ENCODE results near the gene DDX27. TPM values are rescaled to one million over a fixed set of nuclear protein-coding genes. Genes with fewer than 3 reads are reported as not detected.

Gene DDX27
- total RNA-seq, 1 donor from 2014 or later, result 54.0 TPM

DNA sequence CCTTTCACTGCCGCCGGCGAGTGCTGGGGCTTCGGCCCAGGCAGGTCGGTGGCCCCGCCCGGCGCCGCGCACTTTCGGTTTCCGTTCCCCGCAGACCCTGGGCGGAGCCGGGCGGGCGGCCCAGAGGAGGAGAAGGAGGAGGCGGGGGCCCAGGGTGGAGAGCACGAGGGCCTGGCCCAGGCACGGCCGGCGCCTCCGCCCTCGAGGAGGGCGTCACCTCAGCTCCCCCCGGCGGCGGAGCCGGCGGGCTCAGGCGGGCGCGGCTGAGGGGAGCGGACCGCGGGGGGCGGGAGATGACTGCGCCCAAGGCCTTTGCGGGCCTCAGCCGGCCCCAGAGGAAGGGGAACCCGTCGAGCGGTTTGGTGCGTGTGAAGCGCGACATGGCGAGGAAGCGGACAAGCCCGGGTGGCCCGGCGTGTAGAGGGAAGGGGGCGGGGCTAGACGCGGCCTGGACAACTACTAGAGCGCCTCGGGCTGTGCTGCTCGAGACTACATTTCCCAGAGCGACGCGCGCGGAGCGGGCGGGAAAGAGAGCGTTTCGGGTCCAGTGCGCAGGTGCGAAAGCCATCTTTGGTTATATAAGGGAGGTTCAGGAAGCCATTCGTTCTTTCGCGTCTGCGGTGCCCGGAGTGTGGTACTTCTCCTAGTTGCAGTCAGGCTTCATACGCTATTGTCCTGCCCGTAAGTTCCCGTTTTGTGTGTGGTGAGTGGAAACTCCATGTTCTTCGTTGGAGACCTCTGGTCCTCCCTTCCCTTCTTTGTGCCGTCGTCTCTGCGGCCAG lies 59.0 kb downstream of the DDX27 start, which contains the start of gene ZNFX1:
TSS of gene ZNFX1 (minus strand) at position 22 of the 782 bp plus-strand sequence. CDS start 2,218 bp downstream, outside the sequence.
- peak within 1 kb of the TSS; percentile 99 for H3K4me3 Mint-ChIP-seq (ENCODE audit: low read depth)
- peak within 1 kb of the TSS; percentile 99 for H3K27ac Mint-ChIP-seq
- H3K27me3 Mint-ChIP-seq (ENCODE audit: low read depth), result no peaks in the 10 kb centered on the region
- H3K36me3 Mint-ChIP-seq (ENCODE audit: low read depth), result peaks cover 83% of the 10 kb centered on the region
- H3K4me1 Mint-ChIP-seq (ENCODE audit: low read depth), result peaks cover 50% of the 10 kb centered on the region
- DNase-seq (ENCODE audit: low spot score), result peak; percentile 98
- peaks cover 35% of the 10 kb centered on the region for H3K9me3 Mint-ChIP-seq
- intact Hi-C loops (cut with micrococcal nuclease), result loop anchor here (1.0 to 5.0 kb wide), 5 partner anchors 91 to 834 kb away; partner anchors contain the start of genes CSE1L, SLC9A8 and UBE2V1

DNA sequence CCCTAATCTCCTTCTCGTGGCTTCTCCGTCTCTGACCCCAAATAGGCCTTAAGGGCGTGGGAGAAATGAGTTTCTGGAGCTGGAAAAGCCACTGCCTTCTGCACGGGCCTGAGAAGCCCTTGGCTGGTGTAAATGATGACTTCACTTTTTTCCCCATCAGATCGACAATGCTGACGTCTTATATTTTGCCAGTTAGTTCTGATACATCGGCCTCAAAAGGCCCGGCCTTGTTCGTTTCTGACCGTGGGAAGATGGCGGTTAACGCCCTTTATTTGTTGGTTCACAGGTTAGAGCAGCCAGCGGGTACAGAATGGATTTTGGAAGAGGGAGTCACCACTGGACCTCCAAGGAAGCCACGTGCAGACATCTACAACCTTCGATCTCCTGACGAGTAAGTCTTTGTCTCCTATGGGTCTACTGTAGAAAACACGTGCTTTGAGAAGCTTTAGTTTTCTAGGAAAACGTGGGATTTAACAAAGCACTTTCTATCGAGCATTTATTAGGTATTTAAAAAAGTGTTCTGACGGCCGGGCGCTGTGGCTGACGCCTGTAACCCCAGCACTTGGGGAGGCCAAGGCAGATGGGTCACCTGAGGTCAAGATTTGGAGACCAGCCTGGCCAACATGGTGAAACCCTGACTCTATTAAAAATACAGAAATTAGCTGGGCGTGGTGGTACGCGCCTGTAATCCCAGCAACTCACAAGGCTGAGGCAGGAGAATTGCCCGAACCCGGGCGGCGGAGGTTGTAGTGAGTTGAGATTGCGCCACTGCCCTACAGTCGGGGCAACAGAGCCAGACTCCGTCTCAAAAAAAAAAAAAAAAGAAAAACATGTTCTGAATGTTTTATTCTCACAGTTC lies 59.8 kb downstream of the DDX27 start:
- peaks cover 43% of the 10 kb centered on the region for H3K9me3 Mint-ChIP-seq
- intact Hi-C loops (cut with micrococcal nuclease), result loop anchor here (1.0 to 5.0 kb wide), 5 partner anchors 92 to 833 kb away; partner anchors contain the start of genes CSE1L, SLC9A8 and UBE2V1
- H3K36me3 Mint-ChIP-seq (ENCODE audit: low read depth), result peaks cover 84% of the 10 kb centered on the region
- peak overlapping the region; percentile 94 for H3K4me3 Mint-ChIP-seq (ENCODE audit: low read depth)
- H3K27me3 Mint-ChIP-seq (ENCODE audit: low read depth), result no peaks in the 10 kb centered on the region
- H3K27ac Mint-ChIP-seq, result peak overlapping the region; percentile 88
- DNase-seq (ENCODE audit: low spot score), result no peak
- H3K4me1 Mint-ChIP-seq (ENCODE audit: low read depth), result peaks cover 58% of the 10 kb centered on the region

DNA sequence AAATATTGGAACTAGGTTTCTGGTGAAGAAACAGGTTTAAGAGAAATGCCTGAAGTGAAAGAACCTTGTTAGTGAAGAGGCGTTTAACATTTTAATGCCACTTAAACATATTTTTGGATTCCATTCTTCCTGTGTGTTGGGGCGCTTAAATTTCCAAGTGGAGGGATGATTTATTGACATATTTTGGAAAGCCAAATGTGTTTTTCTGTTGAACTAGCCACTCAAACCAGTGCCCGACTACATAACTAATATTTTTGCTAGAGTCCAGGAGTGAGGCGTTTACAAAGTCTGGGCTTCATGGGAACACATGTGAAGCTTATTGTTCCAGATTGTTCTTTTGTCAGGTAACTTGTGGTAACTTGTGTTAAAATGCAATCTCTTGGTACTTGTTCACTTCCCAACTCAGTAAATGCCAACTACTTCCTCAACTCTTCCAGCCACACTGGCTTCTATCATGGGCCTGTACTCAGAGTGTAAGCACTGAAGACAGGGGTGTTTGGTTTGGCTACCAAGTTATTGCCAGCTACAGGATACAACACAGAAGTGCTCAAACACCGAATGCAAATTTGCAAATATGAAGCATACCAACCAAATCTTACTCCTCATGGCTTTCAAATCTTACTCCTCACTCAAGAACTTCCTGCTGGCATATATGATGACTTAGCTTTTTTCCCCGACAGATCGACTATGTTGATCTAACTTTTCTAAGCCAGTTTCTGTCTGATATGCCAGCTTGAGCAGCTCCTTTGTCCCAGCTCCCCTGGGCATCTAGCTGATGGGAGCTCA lies 60.7 kb downstream of the DDX27 start:
- peaks cover 49% of the 10 kb centered on the region for H3K9me3 Mint-ChIP-seq
- H3K27me3 Mint-ChIP-seq (ENCODE audit: low read depth), result no peaks in the 10 kb centered on the region
- no peak for DNase-seq (ENCODE audit: low spot score)
- H3K4me3 Mint-ChIP-seq (ENCODE audit: low read depth), result peak overlapping the region; percentile 94
- H3K4me1 Mint-ChIP-seq (ENCODE audit: low read depth), result peaks cover 63% of the 10 kb centered on the region
- peaks cover 91% of the 10 kb centered on the region for H3K36me3 Mint-ChIP-seq (ENCODE audit: low read depth)
- peak overlapping the region; percentile 79 for H3K27ac Mint-ChIP-seq
- intact Hi-C loops (cut with micrococcal nuclease), result loop anchor here (2.0 to 5.0 kb wide), 4 partner anchors 93 to 832 kb away; partner anchors contain the start of genes CSE1L, SLC9A8 and UBE2V1

DNA sequence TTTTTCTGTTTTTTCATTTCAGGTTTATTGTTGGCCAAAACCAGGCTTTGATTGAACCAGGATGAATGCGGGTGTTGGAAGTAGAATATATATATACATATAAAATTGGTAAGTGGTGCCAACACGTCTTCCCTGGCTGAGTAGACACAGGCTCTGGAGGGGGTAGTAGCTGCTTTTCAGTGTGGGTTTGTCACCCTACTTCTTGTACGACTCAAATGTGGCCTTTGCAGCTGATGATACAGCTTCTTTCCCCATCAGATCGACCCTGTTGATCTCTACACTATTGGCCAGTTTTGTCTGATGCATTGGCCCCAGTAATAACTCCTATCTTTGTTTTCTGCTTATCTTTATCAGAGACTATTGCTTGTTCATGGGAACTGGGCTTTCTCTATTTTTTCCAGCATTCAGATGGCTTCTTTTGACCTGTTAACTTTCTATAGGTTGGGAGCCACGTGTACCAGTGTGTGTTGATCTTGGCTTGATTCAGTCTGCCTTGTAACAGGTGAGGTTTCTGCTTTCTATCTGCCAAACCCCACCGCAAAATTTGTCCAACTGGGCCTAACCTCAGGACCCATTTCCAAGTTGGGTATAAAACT lies 61.3 kb downstream of the DDX27 start:
- peaks cover 65% of the 10 kb centered on the region for H3K4me1 Mint-ChIP-seq (ENCODE audit: low read depth)

DNA sequence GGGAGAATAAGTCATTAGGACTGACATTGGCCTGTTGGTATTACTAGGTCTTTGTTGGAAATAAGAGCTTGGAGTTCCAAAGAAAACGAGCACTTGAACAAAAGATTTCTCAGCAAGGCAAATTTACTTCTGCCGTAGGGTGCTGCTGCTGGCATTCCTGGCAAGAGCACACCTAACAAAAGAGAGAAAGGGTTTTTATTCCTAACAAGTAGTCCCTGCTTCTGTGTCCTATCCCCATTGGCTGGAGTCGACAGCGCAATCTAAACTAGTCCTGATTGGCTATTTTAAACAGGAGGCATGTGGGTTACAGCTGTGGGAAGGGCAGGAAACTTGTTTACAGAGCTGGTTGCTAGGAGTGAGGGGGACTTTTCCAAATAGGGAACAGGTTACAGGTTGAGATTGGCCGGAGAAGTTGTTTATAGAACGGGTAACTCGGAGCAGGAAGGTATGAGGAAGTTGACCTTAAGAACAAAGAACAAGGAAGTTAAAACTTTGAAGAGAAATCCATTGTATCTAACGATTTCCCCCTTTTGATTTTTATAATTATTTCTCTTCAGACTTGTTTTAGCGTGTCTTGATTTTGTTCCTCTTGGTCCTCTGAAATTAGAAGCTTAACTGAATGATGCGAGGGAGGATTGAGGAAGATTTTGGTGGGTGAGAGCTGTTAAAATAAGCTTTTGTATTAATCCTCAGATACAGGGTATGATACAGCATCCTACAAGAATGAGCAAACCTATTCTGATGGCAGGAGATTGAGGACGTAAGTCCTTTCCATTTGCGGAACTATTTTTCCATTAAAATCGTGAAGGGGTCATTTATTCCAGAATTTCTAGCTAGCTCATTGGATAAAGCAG lies 62.1 kb downstream of the DDX27 start:
- DNase-seq (ENCODE audit: low spot score), result no peak
- Mint-ChIP-seq H3K27me3 (ENCODE audit: low read depth) (no peaks in the 10 kb centered on the region), H3K9me3 (peaks cover 61% of the 10 kb centered on the region), H3K4me3 (ENCODE audit: low read depth) (peak overlapping the region; percentile 94), H3K4me1 (ENCODE audit: low read depth) (peaks cover 66% of the 10 kb centered on the region), H3K36me3 (ENCODE audit: low read depth) (peaks cover 93% of the 10 kb centered on the region), H3K27ac (peak overlapping the region; percentile 79)
- intact Hi-C loops (cut with micrococcal nuclease), result no loop called here

More for the DNA sequence above, 61.3 kb downstream of the DDX27 start:
- peaks cover 91% of the 10 kb centered on the region for H3K36me3 Mint-ChIP-seq (ENCODE audit: low read depth)
- H3K4me3 Mint-ChIP-seq (ENCODE audit: low read depth), result peak overlapping the region; percentile 94
- H3K27ac Mint-ChIP-seq, result peak overlapping the region; percentile 79
- intact Hi-C loops (cut with micrococcal nuclease), result no loop called here
- no peaks in the 10 kb centered on the region for H3K27me3 Mint-ChIP-seq (ENCODE audit: low read depth)
- DNase-seq (ENCODE audit: low spot score), result no peak
- peaks cover 54% of the 10 kb centered on the region for H3K9me3 Mint-ChIP-seq

DNA sequence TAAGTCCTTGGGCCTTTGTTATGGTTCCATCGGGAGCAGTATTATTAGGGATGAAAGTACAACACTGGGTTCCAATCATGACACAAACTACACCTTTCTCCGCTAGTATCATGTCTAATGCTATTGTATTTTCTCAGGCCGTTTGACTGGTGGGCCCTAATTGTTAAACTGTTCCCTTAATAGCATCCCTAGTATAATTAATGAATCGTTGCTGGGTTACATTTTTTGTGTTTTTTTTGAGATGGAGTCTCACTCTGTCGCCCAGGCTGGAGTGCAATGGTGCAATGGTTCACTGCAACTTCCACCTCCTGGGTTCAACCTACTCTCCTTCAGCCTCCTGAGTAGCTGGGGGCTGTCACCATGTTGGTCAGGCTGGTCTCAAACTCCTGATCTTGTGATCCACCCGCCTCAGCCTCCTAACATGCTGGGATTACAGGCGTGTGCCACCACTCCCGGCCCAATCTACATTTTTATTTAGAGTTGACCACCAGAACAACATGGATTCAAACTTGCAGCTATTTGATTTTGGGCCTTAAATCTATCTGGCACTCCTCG lies 62.8 kb downstream of the DDX27 start:
- DNase-seq (ENCODE audit: low spot score), result no peak
- Mint-ChIP-seq H3K9me3 (peaks cover 68% of the 10 kb centered on the region), H3K27ac (peak overlapping the region; percentile 79), H3K4me1 (ENCODE audit: low read depth) (peaks cover 63% of the 10 kb centered on the region), H3K27me3 (ENCODE audit: low read depth) (no peaks in the 10 kb centered on the region), H3K4me3 (ENCODE audit: low read depth) (peak overlapping the region; percentile 94), H3K36me3 (ENCODE audit: low read depth) (peaks cover 93% of the 10 kb centered on the region)
- intact Hi-C loops (cut with micrococcal nuclease), result no loop called here

DNA sequence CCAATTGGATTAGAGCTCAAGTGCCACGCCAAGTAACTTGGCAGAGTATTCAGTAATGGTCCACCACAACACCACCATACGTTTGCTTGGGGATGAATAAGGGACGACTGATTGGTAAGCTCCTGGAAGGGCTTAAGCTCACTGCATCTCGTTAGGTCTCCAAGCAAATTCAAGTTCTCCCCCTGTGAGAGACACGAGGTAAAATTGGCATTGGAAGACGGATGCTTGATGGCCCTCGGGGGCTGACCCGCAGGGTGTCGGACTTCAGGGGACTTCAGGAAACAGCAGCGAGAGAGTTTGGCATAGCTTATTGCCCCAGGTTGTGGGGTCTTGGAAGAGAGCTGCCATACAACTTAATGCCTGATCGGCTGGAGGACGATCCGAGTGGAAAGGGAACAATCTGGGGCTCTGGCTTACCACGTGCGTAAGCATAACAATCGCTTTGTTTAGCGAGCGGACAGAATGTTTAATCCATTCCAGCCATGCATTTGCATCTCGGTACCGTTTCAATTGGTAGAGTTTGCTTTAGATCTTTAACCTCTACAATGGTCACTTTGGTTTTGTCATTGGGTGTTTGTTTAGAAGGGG lies 63.5 kb downstream of the DDX27 start:
- no peak for DNase-seq (ENCODE audit: low spot score)
- intact Hi-C loops (cut with micrococcal nuclease), result no loop called here
- Mint-ChIP-seq H3K9me3 (peaks cover 74% of the 10 kb centered on the region), H3K27ac (peak overlapping the region; percentile 79), H3K27me3 (ENCODE audit: low read depth) (no peaks in the 10 kb centered on the region), H3K4me1 (ENCODE audit: low read depth) (peaks cover 69% of the 10 kb centered on the region), H3K4me3 (ENCODE audit: low read depth) (peak overlapping the region; percentile 94), H3K36me3 (ENCODE audit: low read depth) (peaks cover 95% of the 10 kb centered on the region)

DNA sequence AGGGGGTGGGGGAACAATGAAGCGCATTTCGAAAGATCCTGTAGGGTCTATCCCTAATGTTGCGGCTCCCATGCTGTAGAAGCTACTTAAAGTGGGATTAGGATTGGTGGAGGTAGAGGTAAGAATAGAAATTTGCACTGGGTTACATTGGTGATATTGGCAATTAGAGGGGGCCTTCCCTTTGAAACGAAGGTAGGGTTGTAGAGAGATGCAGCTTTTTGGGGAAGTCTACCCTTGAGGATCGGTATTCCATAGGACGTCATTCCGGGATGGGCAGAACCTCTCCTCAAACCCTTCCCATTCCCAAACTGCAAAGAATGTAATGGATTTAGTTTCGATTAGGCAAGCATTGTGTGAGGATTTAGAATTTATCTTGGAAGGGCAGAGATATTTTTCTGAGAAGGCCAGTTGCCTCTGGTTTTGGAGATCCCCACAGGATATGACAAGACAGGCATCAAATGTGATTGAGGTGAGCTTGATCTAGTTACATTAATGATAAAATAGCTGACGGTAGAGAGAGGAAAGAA lies 64.0 kb downstream of the DDX27 start:
- no peaks in the 10 kb centered on the region for H3K27me3 Mint-ChIP-seq (ENCODE audit: low read depth)
- peaks cover 72% of the 10 kb centered on the region for H3K4me1 Mint-ChIP-seq (ENCODE audit: low read depth)
- DNase-seq (ENCODE audit: low spot score), result no peak
- peaks cover 74% of the 10 kb centered on the region for H3K9me3 Mint-ChIP-seq
- intact Hi-C loops (cut with micrococcal nuclease), result no loop called here
- peaks cover 100% of the 10 kb centered on the region for H3K36me3 Mint-ChIP-seq (ENCODE audit: low read depth)
- H3K27ac Mint-ChIP-seq, result peak overlapping the region; percentile 70
- peak overlapping the region; percentile 94 for H3K4me3 Mint-ChIP-seq (ENCODE audit: low read depth)

DNA sequence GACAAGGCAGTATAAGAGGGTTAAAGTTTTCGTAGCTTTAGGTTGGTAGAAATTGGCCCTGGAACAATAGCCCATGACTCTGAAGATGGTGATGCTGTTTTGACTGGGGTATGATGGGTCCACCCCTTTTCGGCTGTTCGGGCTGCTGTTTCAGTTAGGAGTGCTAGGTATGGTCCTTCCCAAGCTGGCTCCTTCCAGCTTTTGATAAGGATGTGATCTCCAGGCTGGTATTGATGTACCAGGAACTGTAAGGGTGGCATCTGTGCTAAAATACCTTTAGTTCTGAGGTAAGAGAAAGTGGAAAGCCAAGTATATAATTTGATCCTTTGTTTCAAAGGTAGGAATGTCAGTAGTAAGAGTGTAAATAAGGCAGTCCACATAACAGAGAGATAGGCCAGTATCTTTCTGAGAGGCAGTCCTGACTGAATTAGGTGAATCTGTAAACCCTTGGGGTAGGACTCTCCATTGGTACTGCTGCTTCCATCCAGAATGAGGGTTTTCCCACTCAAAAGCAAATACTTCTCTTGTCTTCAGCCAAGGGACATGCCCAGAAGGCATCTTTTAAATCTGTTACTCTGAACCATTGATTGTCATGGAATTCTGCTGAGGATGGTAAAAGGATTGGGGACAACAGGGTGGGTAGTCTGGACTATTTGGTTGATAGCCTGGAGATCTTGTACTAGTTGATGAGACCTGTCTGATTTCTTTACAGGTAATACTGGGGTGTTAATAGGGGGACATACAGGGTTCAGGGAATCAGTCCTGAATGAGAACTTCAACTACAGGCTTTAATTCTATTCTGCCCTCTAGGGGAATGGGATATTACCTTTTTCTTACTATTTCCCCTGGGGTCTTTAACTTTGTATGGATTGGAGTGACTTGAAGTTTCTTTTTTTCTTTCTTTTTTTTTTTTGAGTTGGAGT lies 64.7 kb downstream of the DDX27 start:
- Mint-ChIP-seq H3K4me3 (ENCODE audit: low read depth) (peak overlapping the region; percentile 94), H3K36me3 (ENCODE audit: low read depth) (peaks cover 100% of the 10 kb centered on the region), H3K4me1 (ENCODE audit: low read depth) (peaks cover 72% of the 10 kb centered on the region), H3K27me3 (ENCODE audit: low read depth) (no peaks in the 10 kb centered on the region), H3K9me3 (peaks cover 74% of the 10 kb centered on the region), H3K27ac (peak overlapping the region; percentile 70)
- intact Hi-C loops (cut with micrococcal nuclease), result no loop called here
- no peak for DNase-seq (ENCODE audit: low spot score)

DNA sequence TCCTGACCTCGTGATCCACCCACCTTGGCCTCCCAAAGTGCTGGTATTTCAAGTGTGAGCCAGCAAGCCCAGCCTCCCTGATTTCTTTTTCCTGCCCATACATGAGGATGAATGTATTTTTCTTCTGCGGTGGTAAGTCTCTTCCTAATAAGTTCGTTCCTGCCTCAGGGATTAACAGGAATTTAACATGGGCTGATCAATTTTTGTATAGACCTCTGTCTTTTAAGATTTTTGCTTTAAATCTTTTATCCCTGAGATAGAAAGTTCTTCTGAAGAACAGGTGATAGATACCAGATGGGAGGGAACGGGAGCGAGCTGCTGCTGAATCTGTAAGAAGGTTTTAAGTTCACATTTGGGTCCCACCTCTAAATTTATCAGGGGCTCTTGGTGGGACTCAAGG lies 65.6 kb downstream of the DDX27 start:
- peaks cover 70% of the 10 kb centered on the region for H3K4me1 Mint-ChIP-seq (ENCODE audit: low read depth)
- H3K27me3 Mint-ChIP-seq (ENCODE audit: low read depth), result no peaks in the 10 kb centered on the region
- DNase-seq (ENCODE audit: low spot score), result no peak
- intact Hi-C loops (cut with micrococcal nuclease), result no loop called here
- H3K27ac Mint-ChIP-seq, result peak overlapping the region; percentile 24
- H3K9me3 Mint-ChIP-seq, result peaks cover 72% of the 10 kb centered on the region
- peak overlapping the region; percentile 43 for H3K4me3 Mint-ChIP-seq (ENCODE audit: low read depth)
- peaks cover 100% of the 10 kb centered on the region for H3K36me3 Mint-ChIP-seq (ENCODE audit: low read depth)
